H1 (cell line): ENCODE data around the gene LRATD1. TPM values are rescaled to one million over a fixed set of nuclear protein-coding genes. Genes with fewer than 3 reads are reported as not detected.
A peak's percentile ranks its signal among the peaks of the same experiment; 100 is the strongest.

ENCODE experiments used
- ASH2L ChIP-seq: fragments of 200-600, 300-600 bp; sonication (generic); IDR thresholded peaks from one replicate; pipeline ENCODE4 v1.7.1; 2017; ENCODE audit warnings: low read length
- CHD1 ChIP-seq: IDR thresholded peaks from 2 replicates; pipeline ENCODE4 v1.6.1; 2012; ENCODE audit warnings: low read depth, low read length, improper control_type of control experiment
- CHD7 ChIP-seq: fragments of 300-600 bp; sonication (generic); IDR thresholded peaks from 2 replicates; pipeline ENCODE4 v1.7.1; 2012; ENCODE audit warnings: low read length, moderate library complexity, mild to moderate bottlenecking, inconsistent platforms; ENCODE audit not compliant: insufficient replicate concordance
- EGR1 ChIP-seq: IDR thresholded peaks from 2 replicates; pipeline ENCODE4 v1.6.1; 2011; ENCODE audit warnings: low read depth, low read length, borderline replicate concordance
- EZH2 ChIP-seq: fragments of 200-600 bp; sonication (generic); IDR thresholded peaks from 2 replicates; pipeline ENCODE4 v1.7.1; 2012; ENCODE audit warnings: low read depth, mild to moderate bottlenecking, moderate library complexity, low read length, inconsistent platforms; ENCODE audit not compliant: severe bottlenecking
- GABPA ChIP-seq: IDR thresholded peaks from 2 replicates; pipeline ENCODE4 v1.6.1; 2011; ENCODE audit warnings: mild to moderate bottlenecking, low read length, moderate library complexity, borderline replicate concordance; ENCODE audit not compliant: insufficient read depth
- JUND ChIP-seq: IDR thresholded peaks from 2 replicates; pipeline ENCODE4 v1.6.1; 2011; ENCODE audit warnings: mild to moderate bottlenecking, improper control_type of control experiment, low read length
- MAFK ChIP-seq: IDR thresholded peaks from 2 replicates; pipeline ENCODE4 v1.6.1; 2012; ENCODE audit warnings: low read depth, mild to moderate bottlenecking, improper control_type of control experiment, low read length
- NANOG ChIP-seq: IDR thresholded peaks from 2 replicates; pipeline ENCODE4 v1.6.1; 2011; ENCODE audit warnings: low read length, low read depth, mild to moderate bottlenecking, inconsistent platforms; ENCODE audit not compliant: insufficient read depth, poor library complexity, severe bottlenecking
- POU5F1 ChIP-seq: IDR thresholded peaks from 2 replicates; pipeline ENCODE4 v1.6.1; 2011; ENCODE audit warnings: low read depth, mild to moderate bottlenecking, low read length, moderate library complexity
- RBBP5 ChIP-seq: IDR thresholded peaks from 2 replicates; pipeline ENCODE4 v1.7.1; 2012; ENCODE audit warnings: low read depth, mild to moderate bottlenecking, inconsistent platforms, low read length, moderate library complexity, borderline replicate concordance
- YY1 ChIP-seq: IDR thresholded peaks from 2 replicates; pipeline ENCODE4 v1.6.1; 2011; ENCODE audit warnings: low read depth, mild to moderate bottlenecking, low read length
- polyA plus RNA-seq, 7 experiments: library from polyadenylated mRNA; depleted of rRNA in 3 of 7; stranded (reverse) in 5 of 7; unstranded in 2 of 7; fragments of >200 nt in 5 of 7; fragments of 200-250 nt in 2 of 7; gene quantifications; 1 replicate in 5 of 7; 2 replicates in 1 of 7; 4 replicates in 1 of 7; pipeline versions ENCODE4 v1.2.1 to v1.2.3, GENCODE V29; 2011 to 2013; ENCODE audit warnings: missing spikeins in 2 of 7, mixed read lengths in 2 of 7
- total RNA-seq: library from RNA; stranded (reverse); fragmentation: NEBNext Ultra II Directional; extraction: Animal tissue kit (Norgen Biotek cat#: 25700); gene quantifications from 2 replicates; pipeline ENCODE4 v1.2.1, GENCODE V29; 2021

LRATD1 gene
- total and polyA plus RNA-seq, 2 of the 8 experiments (the other 6 are each of a cell fraction or from before 2014, with no cell fraction given) = 1.2 to 2.3 TPM

GRCh38 chr2:14634182-14634488 is 1.6 kb downstream of the LRATD1 start (continued):
- no peak for TF ChIP-seq CHD7
- TF ChIP-seq MAFK = no peak
- TF ChIP-seq ASH2L = no peak
- 0 out of 2 replicates have a peak, but pooled peaks have one; percentile 4 for TF ChIP-seq YY1
- TF ChIP-seq JUND = no peak
- TF ChIP-seq CHD1 = no peak
- no peak for TF ChIP-seq NANOG
- no peak for TF ChIP-seq EGR1
- TF ChIP-seq RBBP5 = no peak
- no peak for TF ChIP-seq POU5F1
- TF ChIP-seq GABPA = 0 out of 2 replicates have a peak, but pooled peaks have one; percentile 42
- peak; percentile 54 for TF ChIP-seq EZH2
